Measurements from ENCODE around the gene HIF3A.

DNA sequence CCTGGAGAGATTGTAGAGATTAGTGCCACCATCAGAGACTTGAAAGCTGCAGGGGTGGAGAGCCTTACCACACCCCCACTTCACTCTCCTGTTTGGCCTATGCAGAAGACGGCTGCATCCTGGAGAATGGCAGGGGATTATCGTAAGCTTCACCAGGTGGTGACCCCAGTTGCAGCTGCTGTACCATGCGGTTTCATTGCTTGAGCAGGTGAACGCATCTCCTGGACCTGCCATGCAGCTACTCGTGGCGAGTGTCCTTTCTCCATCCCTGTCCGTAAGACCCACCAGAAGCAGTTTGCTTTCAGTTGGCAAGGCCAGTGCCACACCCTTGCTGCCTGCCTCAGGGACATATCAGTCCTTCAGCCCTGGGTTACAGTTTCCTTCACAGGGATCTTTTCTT is 71.3 kb downstream of the HIF3A start:
- TF ChIP-seq, protein P1, sequence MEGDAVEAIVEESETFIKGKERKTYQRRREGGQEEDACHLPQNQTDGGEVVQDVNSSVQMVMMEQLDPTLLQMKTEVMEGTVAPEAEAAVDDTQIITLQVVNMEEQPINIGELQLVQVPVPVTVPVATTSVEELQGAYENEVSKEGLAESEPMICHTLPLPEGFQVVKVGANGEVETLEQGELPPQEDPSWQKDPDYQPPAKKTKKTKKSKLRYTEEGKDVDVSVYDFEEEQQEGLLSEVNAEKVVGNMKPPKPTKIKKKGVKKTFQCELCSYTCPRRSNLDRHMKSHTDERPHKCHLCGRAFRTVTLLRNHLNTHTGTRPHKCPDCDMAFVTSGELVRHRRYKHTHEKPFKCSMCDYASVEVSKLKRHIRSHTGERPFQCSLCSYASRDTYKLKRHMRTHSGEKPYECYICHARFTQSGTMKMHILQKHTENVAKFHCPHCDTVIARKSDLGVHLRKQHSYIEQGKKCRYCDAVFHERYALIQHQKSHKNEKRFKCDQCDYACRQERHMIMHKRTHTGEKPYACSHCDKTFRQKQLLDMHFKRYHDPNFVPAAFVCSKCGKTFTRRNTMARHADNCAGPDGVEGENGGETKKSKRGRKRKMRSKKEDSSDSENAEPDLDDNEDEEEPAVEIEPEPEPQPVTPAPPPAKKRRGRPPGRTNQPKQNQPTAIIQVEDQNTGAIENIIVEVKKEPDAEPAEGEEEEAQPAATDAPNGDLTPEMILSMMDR (conservative IDR thresholded peaks at IDR 0.05): no peak
- no peak for TF ChIP-seq EZH2 (IDR thresholded peaks at IDR 0.05; ENCODE audit: low read depth)

Measured in PC-9 (cell line).